ENCODE data around the gene PPIG. TPM values are rescaled to one million over a fixed set of nuclear protein-coding genes. Genes with fewer than 3 reads are reported as not detected.

PPIG gene
- total RNA-seq, 6 experiments from 2014 or later: 15.1 to 27.7 (median 23.8) TPM

GRCh38 chr2:169656164-169656563 is 72.0 kb downstream of the PPIG start:
- Histone ChIP-seq H3K4me1 (no peaks in the 10 kb centered on the region), H3K27me3 (no peaks in the 10 kb centered on the region), H3K9me3 (no peaks in the 10 kb centered on the region), H3K4me3 (no peak overlapping the region), H3K36me3 (no peaks in the 10 kb centered on the region), H3K27ac (no peak overlapping the region)
- intact Hi-C loops (cut with DNase I): no loop called here
- DNase-seq (no peak), ATAC-seq (no peak)
- TF ChIP-seq POLR2A (IDR thresholded peaks at IDR 0.05) (no peak), CTCF (IDR thresholded peaks at IDR 0.05) (no peak)
- 61% methylated on average over 3 of the region's 3 CpGs for WGBS (ENCODE audit: insufficient coverage, low coverage, low lambda C conversion rate, missing lambda C conversion rate)

GRCh38 chr2:169658877-169659276 is 74.7 kb downstream of the PPIG start:
- H3K36me3 ChIP-seq: no peaks in the 10 kb centered on the region
- no peaks in the 10 kb centered on the region for H3K27me3 ChIP-seq
- DNase-seq: no peak
- no peak for ATAC-seq
- intact Hi-C loops (cut with DNase I): no loop called here
- H3K4me3 ChIP-seq: no peak overlapping the region
- no peak overlapping the region for H3K27ac ChIP-seq
- no peaks in the 10 kb centered on the region for H3K4me1 ChIP-seq
- TF ChIP-seq POLR2A (IDR thresholded peaks at IDR 0.05) (no peak), CTCF (IDR thresholded peaks at IDR 0.05) (no peak)
- WGBS (ENCODE audit: insufficient coverage, low coverage, low lambda C conversion rate, missing lambda C conversion rate): 75% methylated on average over 1 of the region's 1 CpG
- no peaks in the 10 kb centered on the region for H3K9me3 ChIP-seq

GRCh38 chr2:169659320-169659719 is 75.2 kb downstream of the PPIG start:
- ATAC-seq (no peak), DNase-seq (no peak)
- TF ChIP-seq CTCF (IDR thresholded peaks at IDR 0.05) (no peak), POLR2A (IDR thresholded peaks at IDR 0.05) (no peak)
- Histone ChIP-seq H3K36me3 (no peaks in the 10 kb centered on the region), H3K4me3 (no peak overlapping the region), H3K27ac (no peak overlapping the region), H3K27me3 (no peaks in the 10 kb centered on the region), H3K9me3 (no peaks in the 10 kb centered on the region), H3K4me1 (no peaks in the 10 kb centered on the region)
- intact Hi-C loops (cut with DNase I): no loop called here
- 80% methylated on average over 1 of the region's 1 CpG for WGBS (ENCODE audit: insufficient coverage, low coverage, low lambda C conversion rate, missing lambda C conversion rate)

- WGBS (ENCODE audit: insufficient coverage, low coverage, low lambda C conversion rate, missing lambda C conversion rate): 67% methylated on average over 3 of the region's 3 CpGs
- H3K9me3 ChIP-seq: no peaks in the 10 kb centered on the region
- ATAC-seq (no peak), DNase-seq (no peak)
- H3K4me1 ChIP-seq: no peaks in the 10 kb centered on the region
- H3K27ac ChIP-seq: no peak overlapping the region
- TF ChIP-seq POLR2A (IDR thresholded peaks at IDR 0.05) (no peak), CTCF (IDR thresholded peaks at IDR 0.05) (no peak)
- H3K36me3 ChIP-seq: no peaks in the 10 kb centered on the region
- intact Hi-C loops (cut with DNase I): no loop called here
- H3K4me3 ChIP-seq: no peak overlapping the region
- H3K27me3 ChIP-seq: no peaks in the 10 kb centered on the region
These were observed 77.1 kb downstream of the PPIG start for GRCh38 chr2:169661265-169661664.

GRCh38 chr2:169662744-169663143 is 78.6 kb downstream of the PPIG start:
- H3K4me3 ChIP-seq: no peak overlapping the region
- H3K27me3 ChIP-seq: no peaks in the 10 kb centered on the region
- DNase-seq (no peak), ATAC-seq (no peak)
- H3K9me3 ChIP-seq: no peaks in the 10 kb centered on the region
- H3K4me1 ChIP-seq: no peaks in the 10 kb centered on the region
- no peaks in the 10 kb centered on the region for H3K36me3 ChIP-seq
- TF ChIP-seq CTCF (IDR thresholded peaks at IDR 0.05): no peak
- no peak for TF ChIP-seq POLR2A (IDR thresholded peaks at IDR 0.05)
- H3K27ac ChIP-seq: no peak overlapping the region
- intact Hi-C loops (cut with DNase I): no loop called here
- no CpG with 5 or more reads among the region's 1 CpG for WGBS (ENCODE audit: insufficient coverage, low coverage, low lambda C conversion rate, missing lambda C conversion rate)
